Activated naive CD4-positive, alpha-beta T cell treated with Interleukin-2 at 50 U/mL for 16 hours (primary cell): ENCODE data around the gene ROBO1.

Source experiments
- DNase-seq: peaks from one replicate; pipeline ENCODE4 v3.0.0-alpha.2; 2020

ROBO1 gene

DNA sequence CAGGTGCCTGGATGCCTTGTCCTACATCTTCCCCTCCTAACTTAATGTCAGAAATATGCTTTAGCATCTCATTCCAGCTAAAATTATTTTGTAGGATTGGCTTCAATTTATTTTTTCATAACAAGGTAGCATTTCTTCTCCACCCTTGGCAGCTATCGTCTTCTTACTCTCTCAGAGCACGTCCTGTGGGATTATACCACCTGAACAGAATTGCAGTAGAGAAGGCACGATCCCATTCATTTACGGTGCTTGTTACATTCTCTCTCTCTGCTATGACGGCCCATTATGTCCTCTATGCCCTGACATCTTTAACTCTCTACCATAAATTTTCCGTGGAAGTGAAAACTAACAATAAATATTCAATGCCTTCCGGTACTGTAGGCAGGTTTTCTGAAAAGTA is 103.3 kb downstream of the ROBO1 start:
- no peak for DNase-seq

GRCh38 chr3:79661896-79662295 is 105.9 kb downstream of the ROBO1 start:
- DNase-seq: no peak

DNA sequence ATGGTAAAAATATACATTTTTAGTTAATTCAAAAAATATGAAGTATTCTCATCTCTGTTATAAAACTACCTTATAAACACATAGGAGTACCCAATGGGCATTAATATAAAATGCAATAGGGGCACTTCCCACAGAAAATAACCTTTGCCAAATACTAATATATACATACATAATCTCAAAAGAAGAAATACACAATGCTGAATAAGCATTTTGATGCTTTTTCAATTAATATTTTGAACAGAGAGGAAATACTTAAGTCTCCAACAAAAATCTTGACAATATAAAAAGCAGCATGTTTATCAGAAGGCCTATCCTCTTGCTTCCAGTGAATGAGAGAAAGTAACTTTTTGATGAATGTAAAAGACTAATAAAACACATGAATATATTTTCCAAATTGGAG is 110.7 kb downstream of the ROBO1 start:
- DNase-seq: no peak

DNA sequence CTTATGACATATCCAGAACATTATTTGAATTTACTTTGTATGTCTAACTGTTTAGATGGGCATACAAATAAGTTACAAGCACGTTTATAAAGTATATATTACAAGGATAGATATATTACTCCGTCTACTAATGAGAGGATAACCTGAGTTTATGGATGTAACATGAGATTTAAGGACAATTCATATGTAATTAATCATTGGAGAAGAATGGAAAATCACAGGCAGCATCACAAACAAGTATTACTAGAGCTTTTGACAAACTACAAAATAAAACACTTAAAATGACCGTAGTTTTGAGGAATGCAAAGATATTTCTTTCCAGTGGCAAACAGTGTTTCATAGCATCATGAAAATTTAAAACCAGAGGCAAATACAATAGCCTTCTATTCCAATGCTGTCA is 113.8 kb downstream of the ROBO1 start:
- DNase-seq: no peak

GRCh38 chr3:79653266-79653830 is 114.5 kb downstream of the ROBO1 start:
- DNase-seq: no peak

DNA sequence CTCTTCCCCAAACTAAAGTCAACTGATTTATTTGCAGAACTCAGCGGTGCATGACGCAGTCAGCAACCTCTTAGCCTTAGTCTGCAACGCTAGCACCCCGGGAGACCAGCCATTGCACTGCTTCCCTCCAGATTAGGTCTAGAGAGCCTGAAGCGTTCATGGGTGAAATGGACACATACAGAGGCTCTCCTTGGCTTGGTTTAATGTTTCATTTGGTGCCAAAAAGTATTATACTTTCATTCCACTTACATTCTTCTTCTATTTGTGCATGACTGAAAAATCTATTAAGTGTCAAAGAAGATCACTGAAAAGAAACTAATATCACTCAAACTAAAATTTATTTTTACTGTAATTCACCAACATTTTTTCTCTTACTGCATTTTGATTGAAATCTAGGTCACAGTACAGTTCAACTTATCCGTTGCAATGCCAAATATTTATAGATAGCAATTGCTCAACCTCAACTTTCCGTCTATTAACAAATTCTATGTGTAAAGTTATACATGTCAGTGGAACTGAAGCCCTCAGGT is 116.2 kb downstream of the ROBO1 start:
- no peak for DNase-seq

DNA sequence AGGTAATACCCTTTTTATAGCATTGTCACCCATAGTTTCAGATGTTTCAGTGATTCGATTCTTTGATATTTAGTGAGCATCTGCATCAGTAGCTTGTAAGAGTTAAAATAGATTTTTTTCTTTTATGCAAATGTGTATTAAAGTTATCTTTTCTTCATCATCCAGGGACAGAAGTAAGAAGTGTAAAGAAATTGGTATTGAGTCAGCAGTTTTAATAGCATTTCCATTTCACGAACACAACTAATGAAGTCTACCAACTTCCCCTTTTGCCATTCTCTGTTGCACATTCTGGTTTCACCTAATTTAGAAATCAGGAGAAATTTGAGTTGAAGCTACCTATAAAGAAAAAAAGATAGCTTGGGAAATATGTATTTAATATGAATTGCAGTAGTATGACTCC is 127.9 kb downstream of the ROBO1 start:
- no peak for DNase-seq

DNA sequence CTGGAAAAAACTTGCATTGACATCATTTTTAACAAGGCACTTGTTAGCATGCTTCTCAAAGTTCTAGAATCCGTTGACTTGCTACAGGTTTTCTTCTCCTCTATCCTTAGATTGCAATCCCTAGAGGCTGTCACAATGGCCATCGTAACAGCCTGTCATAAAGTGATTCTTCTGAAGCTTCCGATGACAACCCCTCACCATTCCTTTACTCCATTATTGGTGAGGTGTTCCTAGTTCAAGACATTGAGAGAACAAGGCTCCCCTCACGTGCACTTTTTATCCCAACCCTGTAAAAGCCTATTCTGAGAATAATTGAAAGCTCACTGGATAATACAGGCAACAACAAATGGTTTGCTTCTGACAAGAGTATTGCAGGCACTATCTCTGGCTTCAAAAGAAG is 131.4 kb downstream of the ROBO1 start:
- DNase-seq: no peak

GRCh38 chr3:79632842-79633241 is 135.0 kb downstream of the ROBO1 start:
- DNase-seq: no peak

GRCh38 chr3:79618883-79619282 is 148.9 kb downstream of the ROBO1 start:
- DNase-seq: no peak

GRCh38 chr3:79606414-79606813 is 161.4 kb downstream of the ROBO1 start:
- no peak for DNase-seq

- no peak for DNase-seq
Observed at GRCh38 chr3:79604681-79605080, 163.1 kb downstream of the ROBO1 start.

GRCh38 chr3:79602385-79602784 is 165.4 kb downstream of the ROBO1 start:
- DNase-seq: no peak

GRCh38 chr3:79598594-79598993 is 169.2 kb downstream of the ROBO1 start:
- DNase-seq: no peak

- DNase-seq: no peak
Observed at GRCh38 chr3:79597709-79598108, 170.1 kb downstream of the ROBO1 start.

- no peak for DNase-seq
Observed at GRCh38 chr3:79587150-79587549, 180.6 kb downstream of the ROBO1 start.

DNA sequence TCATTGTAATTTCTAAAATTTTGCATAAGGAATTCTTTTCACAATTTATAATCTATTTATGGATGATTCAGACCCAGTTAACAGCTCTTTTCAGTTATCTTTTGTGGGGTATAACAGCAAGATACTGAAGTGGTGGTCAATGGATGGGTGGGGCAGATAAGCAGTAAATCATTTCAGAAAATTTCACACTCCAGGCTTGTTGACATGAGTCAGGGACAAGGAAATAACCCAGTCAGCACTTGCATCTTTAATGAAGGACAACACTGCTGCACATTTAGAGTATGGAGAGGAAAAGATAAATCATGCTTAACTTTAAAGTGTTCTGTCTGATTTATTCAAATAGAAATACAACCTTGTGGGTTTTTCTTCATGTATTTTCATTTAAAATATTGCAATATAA is 181.6 kb downstream of the ROBO1 start:
- no peak for DNase-seq

DNA sequence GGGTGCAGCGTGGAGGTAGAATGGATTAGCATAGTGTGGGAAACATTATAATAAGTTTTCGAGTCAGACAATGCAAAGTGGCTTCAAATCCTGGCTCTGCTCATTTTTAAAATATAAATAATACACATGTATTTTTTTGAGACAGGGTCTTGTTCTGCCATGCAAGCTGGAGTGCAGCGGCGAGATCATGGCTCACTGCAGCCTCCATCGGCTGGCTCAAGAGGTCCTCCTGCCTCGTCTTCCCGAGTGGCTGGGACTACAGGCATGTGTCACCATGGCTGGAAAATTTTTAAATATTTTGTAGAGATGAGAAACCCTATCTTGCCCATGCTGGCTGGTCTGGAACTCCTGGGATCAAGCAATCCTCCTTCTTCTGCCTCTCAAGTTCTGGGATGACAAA is 194.9 kb downstream of the ROBO1 start:
- no peak for DNase-seq

DNA sequence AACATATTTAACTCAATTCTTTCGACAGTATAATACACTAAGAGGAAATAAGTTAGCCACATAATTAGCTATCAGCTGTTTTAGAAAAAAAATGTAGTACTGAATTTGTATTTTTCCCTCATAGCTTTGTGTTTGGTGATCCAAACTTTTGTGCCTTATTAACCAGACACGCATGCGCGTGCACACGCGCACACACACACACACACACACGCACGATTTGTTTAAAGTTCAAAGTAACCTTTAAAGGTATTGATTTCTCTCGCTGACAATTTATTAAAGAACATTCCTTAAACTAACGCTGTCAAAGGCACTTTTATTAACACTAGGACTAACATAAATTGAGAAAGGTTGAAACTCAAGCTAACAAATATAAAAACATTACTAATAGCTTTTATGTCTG is 198.9 kb downstream of the ROBO1 start:
- no peak for DNase-seq

GRCh38 chr3:79564192-79564591 is 203.6 kb downstream of the ROBO1 start:
- no peak for DNase-seq

DNA sequence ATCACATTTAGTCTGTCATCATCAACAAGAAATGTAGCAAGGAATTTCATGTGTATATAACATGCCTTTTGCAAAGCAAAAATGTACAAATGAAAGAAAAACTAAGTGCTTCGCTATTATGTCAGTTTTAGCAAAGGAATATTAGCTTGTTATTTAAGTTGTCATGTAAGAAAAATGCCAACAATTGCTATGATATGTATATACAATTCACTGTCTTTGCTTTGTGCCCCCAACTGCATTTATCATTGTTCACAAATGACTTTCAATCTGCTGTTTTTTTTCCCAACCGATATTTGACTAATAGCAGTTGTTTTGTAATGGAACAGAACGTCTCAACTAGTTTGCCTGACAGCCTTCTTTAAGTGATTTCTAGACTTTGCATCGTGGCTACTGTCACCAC is 207.1 kb downstream of the ROBO1 start:
- DNase-seq: no peak

- DNase-seq: no peak
Observed at GRCh38 chr3:79558943-79559342, 208.9 kb downstream of the ROBO1 start.

DNA sequence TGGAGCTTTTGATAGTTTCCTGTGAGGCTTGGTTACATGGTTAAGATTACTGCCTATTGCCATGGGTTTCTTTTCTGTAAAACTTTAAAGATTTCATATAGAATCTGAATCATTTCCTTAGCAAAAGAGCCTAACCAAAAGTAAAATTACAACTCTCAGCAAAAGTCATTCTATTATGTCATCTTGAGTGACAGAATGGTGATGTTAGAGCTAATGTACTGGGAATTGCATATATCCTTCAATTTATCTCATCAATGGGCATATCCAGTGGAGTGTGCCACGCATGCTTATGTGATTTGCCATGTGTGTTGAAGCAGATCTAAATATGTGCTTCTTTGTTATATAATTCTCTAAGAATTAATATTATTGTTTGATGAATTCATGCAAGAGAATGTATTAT is 212.1 kb downstream of the ROBO1 start:
- no peak for DNase-seq

DNA sequence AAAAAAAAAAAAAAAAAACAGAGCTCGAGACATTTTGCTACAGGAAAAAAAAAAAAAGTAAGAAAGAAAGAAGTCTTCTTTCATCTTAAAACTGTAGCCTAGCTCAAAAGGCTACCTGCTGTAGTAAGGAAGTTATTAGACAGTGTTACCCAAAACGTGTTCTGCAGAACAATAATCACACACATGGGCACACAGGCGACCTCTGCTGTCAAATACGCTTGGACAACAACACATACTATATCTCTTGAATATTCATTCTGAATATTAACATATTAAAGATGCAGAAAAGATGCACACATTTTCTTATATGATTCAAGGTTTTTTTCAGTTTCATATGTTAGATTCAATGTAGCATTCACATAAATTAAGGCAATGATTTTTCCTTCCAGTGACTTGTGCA is 215.8 kb downstream of the ROBO1 start:
- DNase-seq: no peak

GRCh38 chr3:79551321-79551892 is 216.4 kb downstream of the ROBO1 start:
- no peak for DNase-seq
